ENCODE measurements around the gene DAZL. TPM values are rescaled to one million over a fixed set of nuclear protein-coding genes. Genes with fewer than 3 reads are reported as not detected.

DAZL gene
- total RNA-seq, 2 experiments from 2014 or later: not detected

Other genes starting within 250 kb of the DAZL start
- 10 to 100 TPM; 59.9 to 63.4 TPM for gene RFTN1, start 91.7 kb downstream of the DAZL start, total RNA-seq